Left hindlimb (tissue), 1 donor: Measurements from ENCODE around the gene POLA1.

Experiments used
- DNase-seq: peaks from one replicate; pipeline ENCODE4 v3.0.0-alpha.2; 2018

The POLA1 gene

GRCh38 chrX:24702362-24703184 lies 8.9 kb downstream of the POLA1 start:
- DNase-seq = no peak

- DNase-seq = no peak
Observed at GRCh38 chrX:24703185-24703494, 9.4 kb downstream of the POLA1 start.

GRCh38 chrX:24718771-24719170 lies 25.1 kb downstream of the POLA1 start:
- DNase-seq = no peak

GRCh38 chrX:24720036-24720435 lies 26.3 kb downstream of the POLA1 start:
- no peak for DNase-seq

GRCh38 chrX:24728530-24728929 lies 34.8 kb downstream of the POLA1 start:
- DNase-seq = no peak

GRCh38 chrX:24732766-24733500 lies 39.2 kb downstream of the POLA1 start:
- DNase-seq = no peak

GRCh38 chrX:24741330-24741729 lies 47.6 kb downstream of the POLA1 start:
- no peak for DNase-seq

GRCh38 chrX:24748196-24748595 lies 54.5 kb downstream of the POLA1 start:
- DNase-seq = no peak

GRCh38 chrX:24759786-24760185 lies 66.1 kb downstream of the POLA1 start:
- no peak for DNase-seq

GRCh38 chrX:24760363-24761000 lies 66.8 kb downstream of the POLA1 start:
- no peak for DNase-seq

- no peak for DNase-seq
Observed at GRCh38 chrX:24761306-24761705, 67.6 kb downstream of the POLA1 start.

GRCh38 chrX:24763989-24764388 lies 70.3 kb downstream of the POLA1 start:
- DNase-seq = no peak

GRCh38 chrX:24767557-24767956 lies 73.8 kb downstream of the POLA1 start:
- no peak for DNase-seq

GRCh38 chrX:24768556-24768955 lies 74.8 kb downstream of the POLA1 start:
- no peak for DNase-seq

GRCh38 chrX:24774650-24775049 lies 80.9 kb downstream of the POLA1 start:
- no peak for DNase-seq

- DNase-seq = no peak
Observed at GRCh38 chrX:24775891-24776290, 82.2 kb downstream of the POLA1 start.

- no peak for DNase-seq
Observed at GRCh38 chrX:24777660-24778059, 83.9 kb downstream of the POLA1 start.

- no peak for DNase-seq
Observed at GRCh38 chrX:24782011-24782410, 88.3 kb downstream of the POLA1 start.

- no peak for DNase-seq
Observed at GRCh38 chrX:24789047-24789446, 95.3 kb downstream of the POLA1 start.

GRCh38 chrX:24790166-24790565 lies 96.4 kb downstream of the POLA1 start:
- no peak for DNase-seq

- DNase-seq = no peak
Observed at GRCh38 chrX:24796204-24796603, 102.5 kb downstream of the POLA1 start.

- no peak for DNase-seq
Observed at GRCh38 chrX:24799078-24799477, 105.4 kb downstream of the POLA1 start.

- DNase-seq = no peak
Observed at GRCh38 chrX:24799565-24799964, 105.8 kb downstream of the POLA1 start.

GRCh38 chrX:24805201-24805600 lies 111.5 kb downstream of the POLA1 start:
- no peak for DNase-seq
